GM19043 (cell line): ENCODE data around the gene ZNF385A.
A peak's percentile ranks its signal among the peaks of the same experiment; 100 is the strongest.
"Not testable (repeated sequence)": the region's sequence is repeated elsewhere in the genome, so short reads cannot be mapped to it uniquely, and the experiment has no call there.

ENCODE experiments used
- ATAC-seq: cut with Tn5 transposase; IDR thresholded peaks from one replicate; pipeline ENCODE4 v1.9.1; 2021; ENCODE audit warnings: low read depth; ENCODE audit not compliant: unreplicated experiment

ZNF385A gene

DNA sequence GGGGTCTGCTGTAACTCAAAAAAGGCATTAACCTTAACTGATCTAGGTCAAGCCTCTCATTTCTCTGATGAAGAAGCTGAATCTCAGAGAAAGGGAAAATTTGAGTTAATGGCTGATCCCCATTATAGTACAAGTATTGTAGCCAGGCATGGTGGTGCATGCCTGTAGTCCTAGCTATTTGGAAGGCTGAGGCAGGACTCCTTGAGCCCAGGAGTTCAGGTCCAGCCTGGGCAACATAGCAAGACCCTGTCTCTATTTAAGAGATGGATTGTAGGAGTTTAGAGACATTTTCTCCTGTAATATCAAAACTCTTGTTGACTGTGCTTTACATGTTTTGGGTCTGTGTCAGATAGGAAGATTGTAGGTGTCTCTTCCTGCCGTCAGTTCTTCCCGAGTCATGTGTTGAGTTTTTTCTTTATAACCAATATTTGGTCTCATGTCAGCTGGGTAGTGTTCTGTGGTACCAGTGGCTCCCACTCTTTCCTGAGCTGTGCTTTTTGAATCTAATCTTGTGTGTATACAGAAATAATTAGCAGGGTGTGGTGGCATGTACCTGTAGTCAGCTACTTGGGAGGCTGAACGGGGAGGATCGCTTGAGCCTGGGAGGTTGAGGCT, 51.0 kb downstream of the ZNF385A start:
- ATAC-seq: no peak

DNA sequence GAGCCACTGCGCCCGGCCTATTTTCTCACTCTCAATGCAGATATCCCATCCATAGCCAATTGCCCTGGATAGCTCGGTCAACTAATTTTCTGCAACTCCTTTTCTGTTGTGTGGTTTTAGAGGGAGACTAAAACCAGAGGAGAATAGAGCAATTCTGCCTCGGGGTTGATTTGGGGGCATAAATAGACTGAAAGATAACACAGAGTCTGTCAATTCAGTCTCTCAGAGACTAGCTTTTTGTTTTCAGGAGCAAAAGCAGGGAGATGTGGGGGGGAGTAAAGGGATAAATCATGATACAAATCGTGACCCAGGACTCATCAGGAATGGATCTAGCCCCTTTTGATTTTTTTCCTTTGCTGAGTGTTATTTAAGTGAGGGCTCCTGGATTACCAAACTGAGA, 53.1 kb downstream of the ZNF385A start:
- ATAC-seq: no peak

DNA sequence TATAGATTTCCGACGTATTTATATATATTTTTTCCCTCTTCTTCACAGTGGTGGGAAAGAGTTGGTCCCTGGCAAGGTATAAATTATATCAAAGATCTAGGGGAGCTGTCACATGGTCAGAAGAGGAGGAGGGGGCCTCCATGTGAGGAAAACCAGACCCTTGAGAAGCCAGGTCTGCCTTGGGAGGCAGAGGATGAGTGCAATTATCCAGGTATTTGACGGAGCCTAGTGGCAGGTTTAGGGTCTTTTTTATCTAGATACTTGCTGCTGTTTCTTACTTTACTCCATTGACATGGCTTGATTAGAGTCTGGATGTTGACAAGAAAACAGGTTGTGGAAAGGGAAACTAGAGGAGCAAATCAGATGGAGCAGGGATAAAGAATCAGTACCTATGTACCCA, 54.1 kb downstream of the ZNF385A start:
- ATAC-seq: no peak

DNA sequence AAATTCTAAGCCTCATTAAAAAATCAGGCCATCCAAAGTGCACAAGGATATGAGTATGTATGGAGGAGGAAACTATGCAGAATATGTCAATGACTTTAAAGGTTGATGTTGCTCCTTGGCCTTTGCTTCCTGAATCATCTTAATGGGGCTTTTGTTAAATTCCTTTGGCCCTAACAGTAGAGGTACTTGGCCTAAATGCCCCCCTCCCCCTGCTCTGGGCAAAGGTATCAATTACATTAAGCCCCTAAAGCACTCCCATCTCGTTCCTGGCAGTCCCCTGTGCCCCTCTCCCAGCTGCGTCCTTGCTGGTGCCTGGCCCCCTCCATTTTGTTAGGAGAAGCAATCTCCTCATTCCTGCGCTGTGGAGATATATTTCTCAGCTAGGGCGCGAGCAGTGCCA, 54.8 kb downstream of the ZNF385A start:
- ATAC-seq: no peak

DNA sequence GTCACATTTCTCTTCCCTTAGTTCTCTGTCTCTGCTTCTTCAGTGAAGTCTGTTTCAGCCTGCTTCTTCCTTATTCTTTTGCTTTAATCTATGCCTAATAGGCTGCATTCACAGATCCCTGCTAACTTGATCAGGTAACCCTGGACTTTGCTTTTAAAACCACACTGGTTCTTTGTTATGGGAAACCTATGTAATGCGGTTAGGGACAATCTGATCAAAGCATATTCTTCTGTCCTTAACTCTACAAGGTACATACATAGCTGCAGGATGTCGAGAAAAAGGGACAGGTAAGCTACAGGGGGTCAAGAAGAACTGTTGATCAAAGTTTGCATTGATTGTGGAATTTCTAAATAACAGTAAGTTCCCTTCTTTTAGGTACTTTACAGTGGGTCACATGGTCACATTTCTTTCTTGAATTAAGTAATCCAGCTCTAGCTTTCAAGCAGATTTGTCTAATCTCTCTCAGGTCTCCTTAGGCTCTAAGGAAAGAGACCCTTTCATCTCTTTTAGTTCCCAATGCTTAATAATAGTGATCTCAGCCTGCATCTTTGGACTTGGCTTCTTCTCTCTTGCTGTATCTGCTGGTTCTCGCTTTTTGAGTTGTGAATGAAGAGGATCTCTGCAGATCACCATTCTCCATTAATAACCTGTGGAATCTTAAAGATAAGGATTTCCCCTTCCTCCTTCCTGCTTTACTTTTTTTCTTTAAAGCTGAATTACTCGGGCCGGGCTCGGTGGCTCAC, 55.8 kb downstream of the ZNF385A start:
- ATAC-seq: no peak

DNA sequence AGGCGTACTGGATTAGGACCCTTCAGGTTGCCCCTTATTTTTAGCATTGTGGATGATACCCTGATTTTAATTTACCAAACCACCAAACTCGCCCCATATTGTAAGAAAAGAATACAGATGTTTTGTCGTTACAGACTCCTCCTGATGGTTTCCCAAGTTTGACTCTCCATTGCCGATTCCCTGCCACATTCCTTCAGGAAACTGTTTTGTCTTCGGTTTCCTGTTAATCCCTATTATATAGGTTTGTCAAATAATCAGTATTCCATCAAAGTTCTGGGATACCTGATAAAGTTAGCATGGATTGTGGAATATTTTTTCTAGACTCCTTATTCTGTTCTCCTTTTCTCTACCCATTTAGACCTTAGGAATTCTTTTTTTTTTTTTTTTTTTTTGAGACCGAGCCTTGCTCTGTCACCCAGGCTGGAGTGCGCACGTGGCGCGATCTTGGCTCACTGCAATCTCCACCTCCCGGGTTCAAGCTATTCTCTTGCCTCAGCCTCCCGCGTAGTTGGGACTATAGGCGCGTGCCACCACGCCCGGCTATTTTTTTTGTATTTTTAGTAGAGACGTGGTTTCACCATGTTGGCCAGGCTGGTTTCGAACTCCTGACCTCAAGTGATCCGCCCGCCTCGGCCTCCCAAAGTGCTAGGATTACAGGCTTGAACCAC, 59.0 kb downstream of the ZNF385A start:
- not testable (repeated sequence) for ATAC-seq

DNA sequence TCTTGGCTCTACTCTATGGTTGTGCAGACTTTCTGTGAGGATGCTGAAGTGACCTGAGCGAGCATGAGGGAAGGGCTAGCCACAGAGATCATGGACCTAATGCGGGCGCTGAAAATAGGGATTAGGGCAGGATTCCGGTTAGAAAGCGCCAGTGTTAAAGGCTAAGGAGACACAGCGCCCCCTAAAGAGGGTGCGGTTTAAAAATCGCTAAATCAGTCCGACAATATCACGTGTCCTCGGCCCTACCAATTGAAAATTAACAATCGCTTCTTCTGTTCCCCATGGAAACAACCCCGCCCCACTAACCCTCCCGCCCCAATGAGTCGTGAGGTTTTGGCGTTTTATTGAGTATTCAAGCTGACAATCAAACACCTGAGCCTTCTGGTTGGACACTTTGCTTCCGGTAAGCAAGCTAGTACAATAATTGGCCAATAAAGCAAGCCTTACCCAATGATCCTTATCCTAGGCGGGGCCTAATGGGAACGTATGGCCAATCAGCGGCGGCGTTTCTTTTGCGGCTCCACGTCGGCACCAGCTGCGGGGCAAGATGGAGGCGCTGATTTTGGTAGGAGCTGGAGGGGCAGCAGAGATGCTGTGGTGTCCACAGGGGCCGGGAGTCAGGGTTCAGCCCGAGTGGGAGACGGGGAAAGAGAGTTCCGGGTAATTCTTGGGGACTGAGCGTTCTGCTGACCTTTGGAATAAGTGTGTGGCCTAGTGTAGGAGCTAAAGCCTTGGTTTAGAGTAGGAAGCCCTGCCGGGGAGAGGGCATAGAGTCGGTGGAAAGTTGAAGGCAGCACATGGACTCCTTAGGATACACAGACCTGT, 59.7 kb downstream of the ZNF385A start, which contains the start of gene COPZ1:
COPZ1 (plus strand) TSS at position 515 of the 825 bp plus-strand sequence; CDS start at position 548, 33 bp downstream.
- peak; percentile 100 for ATAC-seq

DNA sequence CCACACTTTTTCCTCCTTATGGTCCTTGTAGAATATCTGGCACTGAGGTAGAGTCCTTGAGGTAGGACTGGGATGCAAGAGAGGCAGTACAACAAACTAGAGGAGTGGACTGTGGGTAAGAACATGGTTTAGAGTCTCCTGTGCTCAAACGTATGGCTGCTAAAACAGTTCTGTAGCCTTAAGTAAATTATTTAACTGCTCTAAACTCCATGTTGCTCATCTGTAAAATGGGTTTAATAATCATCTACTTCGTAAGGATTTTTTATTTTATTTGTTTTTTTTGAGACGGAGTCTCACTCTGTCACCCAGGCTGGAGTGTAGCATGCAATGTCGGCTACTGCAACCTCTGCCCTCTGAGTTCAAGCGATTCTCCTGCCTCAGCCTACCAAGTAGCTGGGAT, 63.2 kb downstream of the ZNF385A start:
- ATAC-seq: no peak
